DMS53 treated with DMSO at 0.1 percent for 48 hours (cell line): ENCODE measurements around the gene TCP11.

Source experiments
- DNase-seq: peaks from one replicate; lab custom pipeline; 2025; ENCODE audit not compliant: unreplicated experiment; lab: John Stamatoyannopoulos, UW

Gene TCP11

DNA sequence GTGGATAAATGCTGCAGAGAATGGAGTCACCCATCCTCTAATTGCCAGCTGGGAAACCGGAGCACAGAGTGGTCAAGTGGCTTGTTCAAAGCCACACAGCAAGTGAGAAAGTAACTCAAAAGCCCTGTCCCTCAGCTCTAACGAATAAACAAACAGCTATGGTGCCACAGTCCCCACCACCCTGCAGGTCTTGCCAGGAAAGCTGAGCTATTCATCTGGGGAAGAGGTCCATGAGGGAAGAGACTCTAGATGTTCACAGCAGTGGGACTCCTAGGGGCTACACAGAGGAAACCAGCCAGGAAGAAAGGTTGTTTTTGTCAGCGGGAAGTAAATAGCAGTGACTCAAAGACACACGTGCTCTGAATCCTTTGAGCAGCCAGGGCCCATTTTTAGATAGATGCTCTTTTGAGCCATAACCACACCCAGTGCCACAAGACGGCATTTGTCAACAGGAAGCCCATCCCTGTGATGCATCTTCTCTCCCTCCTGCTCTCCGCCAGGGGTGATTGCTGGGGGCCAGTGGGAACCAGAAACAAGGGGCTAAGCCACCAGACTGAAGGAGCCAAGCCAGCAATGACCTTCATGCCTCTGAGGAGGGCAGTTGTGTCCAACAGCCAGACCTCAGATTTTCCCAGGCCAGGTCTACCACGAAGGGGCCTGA is 32.4 kb upstream of the TCP11 start:
- DNase-seq = no peak

DNA sequence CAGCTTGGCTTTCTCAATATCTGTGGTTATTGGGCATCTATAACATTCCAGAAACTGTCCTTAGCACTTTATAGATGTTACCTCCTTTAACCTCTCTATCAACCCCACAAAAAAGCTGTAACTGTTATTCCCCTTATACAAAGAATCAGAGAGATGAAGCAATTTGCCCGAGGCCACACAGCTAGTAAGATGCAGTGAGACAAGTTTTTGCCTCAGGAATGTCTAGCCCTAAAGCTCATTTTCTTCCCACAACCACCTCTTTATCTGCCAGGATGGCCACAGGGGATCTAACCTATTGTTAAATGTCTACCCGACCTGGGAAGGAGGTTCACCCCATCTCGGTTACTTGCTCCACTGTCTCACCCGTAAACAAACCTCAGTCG is 31.9 kb upstream of the TCP11 start:
- no peak for DNase-seq

DNA sequence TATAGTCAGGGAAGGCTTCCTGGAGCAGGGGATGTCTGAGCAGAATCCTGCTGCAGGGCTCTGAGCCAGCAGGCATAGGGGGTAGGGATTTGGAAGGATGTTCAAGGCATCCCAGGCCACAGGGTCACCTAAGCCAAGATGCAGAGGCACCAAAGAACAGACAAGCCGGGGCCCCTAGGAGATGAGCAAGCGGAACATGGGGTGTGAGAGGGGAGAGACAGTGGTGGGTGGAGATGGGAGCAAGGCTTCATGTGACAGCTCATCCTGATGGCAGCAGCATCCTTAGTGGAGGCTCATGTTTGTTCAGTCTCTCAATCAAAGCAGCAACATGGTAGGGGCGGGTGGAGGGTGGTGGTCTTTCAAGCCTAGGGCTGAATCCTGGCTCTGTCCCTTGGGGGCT is 29.8 kb upstream of the TCP11 start:
- DNase-seq = no peak

DNA sequence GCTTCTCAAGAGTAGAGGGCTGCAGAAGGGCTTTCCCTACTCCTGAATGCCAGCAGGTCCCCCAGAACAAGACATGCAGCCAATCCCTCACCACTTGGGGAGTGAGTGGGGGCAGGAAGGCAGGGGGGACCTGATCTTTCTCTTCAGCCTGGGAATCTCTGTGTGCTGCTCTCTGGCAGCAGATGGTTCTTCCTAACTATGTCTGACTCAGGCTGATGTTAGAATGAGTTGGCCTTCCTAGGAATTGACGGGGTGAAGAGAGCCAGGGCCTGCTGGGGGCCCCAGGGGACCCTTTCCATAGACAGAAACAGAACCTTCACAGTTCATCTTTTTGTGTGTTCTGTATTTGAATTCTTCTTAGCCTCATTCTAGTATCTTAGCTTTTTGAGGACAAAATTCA is 29.0 kb upstream of the TCP11 start:
- no peak for DNase-seq

DNA sequence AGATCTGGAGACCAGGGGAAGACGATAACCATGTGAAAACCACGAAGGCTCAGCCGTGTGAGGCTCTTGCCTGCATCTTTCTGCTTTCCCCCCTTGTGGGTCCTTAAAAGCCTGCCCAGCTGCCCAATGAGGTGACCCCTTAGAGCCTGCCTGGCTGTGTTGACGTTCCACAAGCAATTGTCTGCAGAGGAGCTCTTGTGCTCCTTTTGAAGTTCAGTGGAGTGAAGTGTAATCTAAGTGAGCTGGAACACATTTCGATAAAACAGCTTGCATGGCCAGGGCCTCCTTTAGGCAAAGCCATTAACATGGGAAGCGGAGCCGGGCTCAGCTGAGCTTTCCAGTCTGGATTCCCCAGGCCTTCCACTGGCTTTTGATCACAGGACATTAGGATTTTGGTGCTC is 27.3 kb upstream of the TCP11 start:
- DNase-seq = peak; percentile 60

DNA sequence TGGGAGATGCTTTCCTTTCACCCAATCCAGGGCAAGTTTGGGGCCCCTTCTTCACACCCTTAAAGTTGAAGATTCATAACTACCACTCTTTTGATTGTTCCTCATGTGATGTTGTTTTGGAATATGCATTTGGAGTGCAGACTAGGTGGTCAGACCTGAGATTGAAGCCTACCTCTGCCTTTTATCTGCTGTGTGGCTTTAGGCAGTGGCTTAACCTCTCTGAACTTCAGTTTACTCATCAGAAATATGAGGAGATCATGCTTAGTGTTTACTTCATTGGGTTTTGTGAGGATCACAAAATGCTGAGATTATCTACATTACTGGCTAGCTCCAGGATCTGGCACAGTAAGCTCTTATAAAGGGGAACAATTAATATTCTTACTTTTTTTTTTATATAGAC is 26.4 kb upstream of the TCP11 start:
- DNase-seq = no peak

DNA sequence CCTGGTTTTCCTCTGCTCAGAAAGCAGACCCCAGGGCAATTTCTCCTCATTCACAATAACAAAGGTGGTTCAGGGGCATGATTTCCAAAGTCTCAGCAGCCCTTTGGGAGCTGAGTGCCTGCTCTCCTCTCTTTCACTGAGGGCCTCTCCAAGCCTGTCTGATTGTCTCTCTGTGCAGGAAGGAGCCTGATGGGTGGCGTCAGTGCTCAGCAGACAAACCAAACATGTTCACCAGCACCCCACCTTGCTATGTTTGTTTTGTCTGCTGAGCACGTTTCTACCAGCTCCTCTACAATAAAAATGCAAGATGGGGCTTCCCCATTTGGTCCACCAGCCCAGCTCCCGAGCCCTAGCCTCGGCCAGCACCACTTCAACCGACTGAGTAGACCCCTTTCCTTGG is 25.4 kb upstream of the TCP11 start:
- DNase-seq = peak; percentile 56

DNA sequence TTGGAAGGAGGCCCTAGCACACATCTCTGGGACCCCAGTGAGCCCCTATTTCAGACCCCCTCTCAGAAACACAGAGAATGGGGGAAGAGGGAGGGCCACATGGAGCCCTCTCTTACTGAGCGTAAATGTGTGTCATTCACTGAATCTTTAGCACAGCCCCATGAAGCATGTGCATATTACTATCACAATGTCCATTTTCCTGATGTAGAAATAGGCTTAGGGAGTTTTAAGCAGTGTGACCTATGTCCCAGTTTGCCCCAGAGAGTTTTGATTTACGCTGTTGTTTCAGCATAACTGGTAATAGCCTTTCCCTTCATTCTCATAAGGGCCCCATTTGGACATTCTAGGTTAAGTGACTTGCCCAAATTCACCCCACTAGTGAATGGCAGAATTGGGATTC is 25.0 kb upstream of the TCP11 start:
- DNase-seq = peak; percentile 35

DNA sequence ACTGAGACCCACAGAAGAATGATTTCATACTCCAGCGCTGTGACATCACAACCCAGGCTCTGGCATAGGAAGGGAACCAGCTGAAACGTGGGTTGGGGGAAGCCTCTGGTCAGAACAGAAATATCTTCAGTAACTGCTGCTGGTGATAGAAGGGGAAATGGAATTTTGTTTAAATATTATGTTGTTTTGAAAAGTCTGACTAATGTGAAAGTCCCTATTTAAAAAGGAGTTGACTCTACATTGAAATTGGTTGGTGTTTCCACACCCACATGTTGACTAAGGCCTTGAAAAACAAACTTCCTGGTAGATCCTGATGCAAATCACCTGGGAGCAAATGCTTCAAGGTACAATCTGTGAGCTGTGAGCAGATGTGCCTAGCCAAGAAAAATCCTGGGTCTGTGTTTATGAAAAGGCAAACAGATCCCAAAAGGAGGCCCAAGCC is 24.5 kb upstream of the TCP11 start:
- DNase-seq = peak; percentile 84

DNA sequence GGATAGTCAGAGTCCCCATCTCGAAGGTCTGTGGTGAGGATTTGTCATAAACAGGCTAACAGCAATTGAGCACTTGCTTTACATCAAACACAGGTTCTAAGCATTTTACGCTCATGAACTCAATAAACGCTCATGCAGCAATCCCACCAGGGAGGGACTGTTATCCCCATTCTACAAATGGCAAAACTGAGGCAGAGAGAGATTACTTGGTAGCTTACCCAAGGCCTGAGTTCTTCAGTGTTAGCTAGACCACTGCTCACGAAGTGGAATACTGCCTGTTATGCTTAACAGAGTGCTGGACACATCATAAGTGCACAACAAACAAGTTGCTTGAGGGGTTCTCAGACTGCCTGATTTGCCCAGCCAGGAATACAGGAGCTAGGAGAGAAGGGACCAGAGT is 23.7 kb upstream of the TCP11 start:
- no peak for DNase-seq

DNA sequence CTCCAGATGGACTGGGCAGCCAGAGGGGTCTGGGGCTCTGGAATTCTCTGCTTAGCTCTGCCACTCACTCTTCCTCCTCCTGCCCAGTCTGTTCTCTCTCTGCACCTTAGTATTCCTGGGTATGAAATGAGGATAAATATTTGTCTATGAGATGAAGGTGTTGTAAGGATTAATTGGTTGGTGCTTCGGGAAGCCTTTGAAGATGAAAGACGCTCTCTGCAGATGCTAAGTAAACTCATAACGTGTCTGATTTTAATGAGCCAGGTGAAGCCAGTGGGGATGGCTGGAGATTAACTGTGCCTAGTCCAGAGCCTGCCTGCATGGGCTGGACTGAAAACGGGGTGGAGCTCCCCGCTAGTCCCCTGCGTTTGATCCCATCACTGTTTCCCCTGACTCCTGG is 23.1 kb upstream of the TCP11 start:
- DNase-seq = peak; percentile 55

DNA sequence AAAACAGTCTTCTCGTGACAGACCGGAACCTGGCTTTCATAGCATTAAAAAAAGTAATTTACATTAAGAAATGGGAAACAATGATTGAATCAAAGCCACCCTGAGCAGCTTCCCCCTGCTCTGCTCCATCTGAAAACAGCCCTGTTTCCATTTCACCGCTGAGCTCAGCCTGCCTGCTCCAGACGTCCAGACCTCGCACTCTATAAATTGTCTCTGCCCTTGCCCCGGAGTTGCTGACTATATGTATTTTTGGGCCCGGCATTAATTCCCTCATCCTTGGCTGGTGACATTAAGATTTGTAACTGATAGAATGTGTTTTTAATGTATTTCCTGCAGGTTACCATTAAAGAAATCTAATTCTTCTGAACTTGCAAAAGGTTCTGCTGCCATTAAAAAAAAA is 22.7 kb upstream of the TCP11 start:
- DNase-seq = no peak

DNA sequence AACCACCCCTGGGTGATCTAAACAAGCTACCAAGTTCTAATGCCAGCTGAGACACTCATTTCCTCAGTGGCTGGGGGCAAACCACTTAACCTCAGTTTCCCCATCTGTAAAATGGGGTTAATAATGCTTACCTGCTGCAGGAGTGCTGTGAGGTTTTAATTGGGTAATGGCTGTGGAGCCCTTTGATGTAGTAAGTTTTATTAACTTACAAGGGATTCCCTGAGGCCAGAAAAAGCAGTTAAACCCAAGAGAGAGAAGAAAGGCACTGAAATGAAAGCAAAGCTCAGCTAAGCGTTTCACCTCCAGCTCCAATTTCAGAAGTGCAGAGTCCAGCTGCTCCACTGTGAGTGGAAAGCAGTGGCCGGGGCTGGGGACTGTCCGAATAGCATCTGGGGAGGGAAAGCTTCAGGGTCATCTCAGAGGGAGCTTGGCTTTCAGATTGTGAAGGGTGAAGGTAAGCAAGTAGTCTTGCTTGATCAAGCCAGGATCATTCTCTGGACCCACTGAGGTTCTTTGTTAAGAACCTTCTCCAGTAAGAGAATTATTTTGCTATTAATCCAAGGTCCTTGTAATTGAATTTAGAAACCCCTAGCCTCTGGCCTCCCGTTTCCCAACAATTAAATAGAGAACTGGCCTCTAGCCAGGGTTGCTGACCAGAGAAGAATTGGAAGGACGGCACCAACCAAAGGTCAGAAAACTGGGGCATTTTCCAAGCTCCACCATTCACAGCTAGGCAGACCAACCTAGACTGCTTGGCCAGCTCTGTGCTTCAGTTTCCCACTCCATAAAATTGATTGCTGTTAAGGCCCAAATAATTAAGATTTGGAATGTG is 20.9 kb upstream of the TCP11 start:
- no peak for DNase-seq

DNA sequence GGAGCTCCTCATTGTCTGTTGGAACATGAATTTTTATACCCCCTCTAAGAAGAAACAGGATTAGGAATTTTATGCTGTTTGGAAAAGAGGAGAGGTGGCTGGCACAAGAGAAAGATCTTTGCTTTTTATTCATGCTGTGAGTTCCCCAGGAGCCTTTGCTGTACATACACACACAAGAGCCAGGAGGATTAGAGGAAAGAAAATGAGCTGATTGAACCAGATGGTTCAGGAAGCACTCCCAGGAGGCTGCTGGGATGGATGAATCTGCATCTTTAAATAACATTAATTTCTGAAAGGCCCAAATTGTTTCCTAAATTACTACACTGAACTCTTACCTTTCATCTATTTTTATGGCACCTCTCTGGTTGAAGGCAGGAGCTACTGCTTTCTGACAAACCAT is 20.1 kb upstream of the TCP11 start:
- no peak for DNase-seq

DNA sequence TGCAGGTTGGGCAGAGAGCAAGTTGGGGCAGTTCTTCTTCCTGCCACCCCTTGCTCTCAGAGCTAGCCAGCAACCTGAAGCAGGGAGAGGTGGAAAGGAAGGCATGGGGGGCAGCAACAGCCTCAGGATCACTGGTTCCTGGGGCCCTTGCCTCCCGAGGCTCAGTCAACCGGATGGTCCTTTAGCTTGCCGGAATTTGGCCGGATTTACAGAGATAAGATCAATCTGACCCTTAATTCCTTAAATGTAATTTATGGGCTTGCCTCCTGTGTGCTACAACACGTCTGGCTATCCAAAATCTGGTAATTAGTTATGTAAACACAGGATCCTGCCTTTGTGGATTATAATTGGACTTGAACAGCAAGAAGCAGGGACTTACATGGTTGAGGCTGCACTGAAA is 19.5 kb upstream of the TCP11 start:
- no peak for DNase-seq

DNA sequence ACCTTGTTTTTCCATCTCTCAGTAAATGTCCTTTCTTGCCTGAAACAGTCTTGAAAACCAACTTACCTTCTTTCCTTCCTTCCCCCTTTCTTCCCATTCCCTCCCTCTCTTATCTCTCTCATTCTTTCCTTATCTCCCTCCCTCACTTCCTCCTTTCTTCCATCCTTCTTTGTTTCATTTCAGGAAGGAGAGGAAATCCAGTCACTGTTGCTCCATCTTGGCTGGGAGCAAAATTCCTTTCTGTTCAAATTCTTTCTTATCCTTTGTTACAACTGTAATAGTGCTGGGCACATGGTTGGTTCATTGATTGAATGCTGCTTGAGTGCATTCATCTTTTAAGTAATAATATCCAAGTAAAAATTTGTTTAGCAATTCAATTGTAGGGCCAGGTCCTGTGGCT is 17.4 kb upstream of the TCP11 start:
- no peak for DNase-seq

DNA sequence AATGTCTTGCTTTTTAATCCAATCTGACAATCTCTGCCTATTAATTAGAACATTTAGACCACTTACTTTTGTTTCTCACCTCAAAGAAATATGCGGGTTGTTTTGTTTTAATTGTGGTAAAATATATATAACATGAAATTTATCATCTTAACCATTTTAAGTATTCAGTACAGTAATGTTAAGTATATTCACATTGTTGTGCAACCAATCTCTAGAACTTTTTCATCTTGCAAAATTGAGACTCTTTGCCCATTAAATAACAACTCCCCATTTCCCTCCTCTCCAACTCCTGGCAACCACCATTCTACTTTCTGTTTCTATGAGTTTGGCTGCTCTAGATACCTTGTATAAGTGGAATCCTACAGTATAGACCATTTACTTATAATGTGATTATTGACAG is 13.8 kb upstream of the TCP11 start:
- DNase-seq = no peak

DNA sequence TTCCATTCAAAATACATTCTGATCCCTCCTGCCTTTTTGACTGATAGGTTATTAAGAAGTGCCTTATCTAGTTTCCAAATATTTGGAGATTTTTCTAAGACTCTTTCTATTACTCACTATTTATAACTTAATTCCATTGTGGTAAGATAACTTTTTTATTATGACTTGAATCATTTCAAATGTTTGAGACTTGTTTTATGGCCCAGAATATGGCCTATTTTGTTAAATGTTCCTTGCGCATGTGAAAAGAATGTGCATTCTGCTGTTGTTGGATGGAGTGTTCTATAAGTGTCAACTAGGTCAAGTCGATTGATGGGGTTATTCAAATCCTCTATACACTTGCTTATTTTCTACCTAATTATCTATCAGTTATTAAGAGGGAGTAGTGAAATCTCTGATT is 13.1 kb upstream of the TCP11 start:
- no peak for DNase-seq

DNA sequence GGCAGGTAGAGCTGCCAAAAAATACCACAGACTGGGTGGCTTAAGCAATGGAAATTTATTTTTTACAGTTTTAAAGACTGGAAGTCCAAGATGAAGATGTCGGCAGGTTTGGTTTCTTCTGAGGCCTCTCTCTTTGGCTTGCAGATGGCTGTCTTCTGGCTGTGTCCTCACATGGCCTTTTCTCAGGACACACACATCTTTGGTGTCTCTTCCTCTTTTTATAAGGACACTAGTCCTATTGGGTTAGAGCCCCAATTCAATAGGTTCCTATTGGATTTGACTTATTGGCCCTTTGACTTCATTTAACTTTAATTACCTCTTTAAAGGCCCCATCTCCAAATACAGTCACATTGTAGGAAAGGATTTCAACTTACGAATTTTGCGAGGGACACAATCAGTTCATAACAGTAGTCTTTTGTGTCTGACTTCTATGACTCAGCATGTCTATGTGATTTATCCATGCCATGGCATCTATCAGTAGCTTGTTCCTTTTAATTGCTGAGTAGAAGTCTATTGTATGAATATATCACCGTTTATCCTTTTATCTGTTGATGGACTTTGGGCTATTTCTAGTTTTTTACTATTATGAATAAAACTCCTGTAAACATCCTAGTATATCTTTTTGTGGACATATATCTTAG is 11.0 kb upstream of the TCP11 start:
- no peak for DNase-seq

DNA sequence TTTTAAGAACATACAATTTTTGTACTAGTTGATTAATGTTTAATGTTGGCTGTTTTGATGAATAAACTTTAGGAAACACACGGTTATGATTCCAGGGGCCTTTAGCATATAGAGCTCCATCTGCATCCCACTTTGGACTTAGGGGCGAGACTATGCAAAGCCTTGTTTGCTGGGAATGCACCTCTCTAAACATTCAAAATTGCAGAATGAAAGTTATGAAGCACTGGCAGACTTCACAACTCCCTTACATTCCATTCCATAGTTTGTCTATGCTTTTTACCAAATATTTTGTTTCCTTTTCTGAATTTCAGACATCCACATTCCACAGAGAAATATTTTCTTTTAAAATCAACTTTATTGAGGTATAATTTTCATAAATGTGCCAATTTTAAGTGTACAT is 10.3 kb upstream of the TCP11 start:
- no peak for DNase-seq

DNA sequence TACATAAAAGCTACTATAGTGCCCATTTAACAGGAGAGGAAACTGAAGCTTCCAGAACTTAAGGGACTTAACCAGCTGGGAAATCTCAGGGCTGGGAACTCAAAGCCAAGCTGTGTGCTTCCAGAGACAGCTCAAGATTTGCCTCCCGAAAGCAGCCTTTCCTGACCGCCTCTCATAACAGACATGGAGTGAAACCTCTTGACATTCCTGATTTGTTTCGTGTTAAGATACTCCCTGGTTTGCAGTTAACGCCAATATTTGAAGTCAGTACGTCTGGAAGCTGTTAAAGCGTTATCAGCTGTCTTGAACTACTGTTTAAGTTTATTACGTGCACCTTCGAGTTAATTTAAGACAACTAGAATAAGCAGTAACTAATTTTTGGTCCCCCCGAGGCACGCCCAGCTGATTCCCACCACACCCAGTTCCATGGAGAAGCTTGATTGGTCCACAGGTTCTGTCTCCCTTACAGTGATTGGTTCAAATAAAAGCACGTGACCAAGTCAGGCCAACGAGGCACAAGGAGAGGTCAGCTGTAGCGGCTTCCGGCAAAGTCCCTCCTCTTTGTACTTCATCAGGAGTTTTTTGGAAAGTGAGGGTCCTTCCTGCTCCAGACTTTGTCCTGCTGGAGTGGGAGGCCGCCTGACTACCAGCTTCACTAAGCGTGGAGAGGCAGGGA is 8.9 kb upstream of the TCP11 start:
- no peak for DNase-seq
